MM.1S (cell line): ENCODE measurements around the gene LPIN1.

Source experiments
- DNase-seq: peaks from one replicate; pipeline ENCODE4 v3.0.0-alpha.2; 2015
- H2AFZ ChIP-seq: fragments of 300-600 bp; sonication (generic); 2 replicates; pipeline ENCODE4 v1.6.0; 2016; ENCODE audit warnings: antibody characterized with exemption, low read length
- H3F3A ChIP-seq: fragments of 300-600 bp; sonication (generic); 2 replicates; pipeline ENCODE4 v1.6.1; 2016; ENCODE audit warnings: mild to moderate bottlenecking, antibody characterized with exemption, low read length, moderate library complexity, mixed read lengths; ENCODE audit not compliant: insufficient read depth
- H3K27ac ChIP-seq: fragments of 300-600 bp; sonication (generic); 2 replicates; pipeline ENCODE4 v1.5.1; 2016; ENCODE audit warnings: mild to moderate bottlenecking, low read length
- H3K27me3 ChIP-seq: fragments of 300-600 bp; sonication (generic); replicated peaks from 2 replicates; pipeline ENCODE4 v1.6.0; 2016; ENCODE audit warnings: low read length; ENCODE audit not compliant: insufficient read depth
- H3K36me3 ChIP-seq: fragments of 300-600 bp; sonication (generic); replicated peaks from 2 replicates; pipeline ENCODE4 v1.6.1; 2016; ENCODE audit warnings: mild to moderate bottlenecking, low read length, mixed read lengths; ENCODE audit not compliant: insufficient read depth
- H3K4me1 ChIP-seq: fragments of 300-600 bp; sonication (generic); 2 replicates; pipeline ENCODE4 v1.6.1; 2016; ENCODE audit warnings: low read length, mixed read lengths
- H3K4me2 ChIP-seq: fragments of 300-600 bp; sonication (generic); 2 replicates; pipeline ENCODE4 v1.6.0; 2016; ENCODE audit warnings: low read depth, low read length
- H3K4me3 ChIP-seq: fragments of 300-600 bp; sonication (generic); 2 replicates; pipeline ENCODE4 v1.5.1; 2016; ENCODE audit warnings: low read length, mixed read lengths
- H3K79me2 ChIP-seq: fragments of 300-600 bp; sonication (generic); 2 replicates; pipeline ENCODE4 v1.6.1; 2016; ENCODE audit warnings: mixed run types, low read length, mixed read lengths
- H3K9ac ChIP-seq: fragments of 300-600 bp; sonication (generic); 2 replicates; pipeline ENCODE4 v1.6.1; 2016; ENCODE audit warnings: low read length, mixed read lengths
- H3K9me2 ChIP-seq: fragments of 300-600 bp; sonication (generic); replicated peaks from 2 replicates; pipeline ENCODE4 v1.6.1; 2016; ENCODE audit warnings: mild to moderate bottlenecking, low read length, mixed read lengths; ENCODE audit not compliant: insufficient read depth
- H3K9me3 ChIP-seq: fragments of 300-600 bp; sonication (generic); replicated peaks from 2 replicates; pipeline ENCODE4 v1.6.1; 2016; ENCODE audit warnings: mild to moderate bottlenecking, low read length, mixed read lengths; ENCODE audit not compliant: insufficient read depth
- H4K20me1 ChIP-seq: fragments of 300-600 bp; sonication (generic); 2 replicates; pipeline ENCODE4 v1.6.1; 2016; ENCODE audit warnings: mild to moderate bottlenecking, low read length, moderate library complexity, mixed read lengths; ENCODE audit not compliant: insufficient read depth
- EZH2 ChIP-seq: fragments of 300-600 bp; sonication (generic); optimal IDR thresholded peaks from 2 replicates; pipeline ENCODE3; 2017; ENCODE audit warnings: low read depth, mild to moderate bottlenecking, antibody characterized with exemption, low read length, mixed read lengths
- EZH2phosphoT487 ChIP-seq: fragments of 300-600 bp; sonication (generic); IDR thresholded peaks from 2 replicates; pipeline ENCODE4 v1.6.1; 2018; ENCODE audit warnings: antibody characterized with exemption, low read length
- TF ChIP-seq, protein P1 (sequence below): fragments of 300-600 bp; sonication (generic); IDR thresholded peaks from 2 replicates; pipeline ENCODE4 v1.5.1; 2016; ENCODE audit warnings: antibody characterized with exemption, low read length, mixed read lengths

The LPIN1 gene

GRCh38 chr2:11796190-11797171, 50.0 kb downstream of the LPIN1 start:
- no peaks in the 10 kb centered on the region for H3K9me3 ChIP-seq
- no peak overlapping the region for H3K4me3 ChIP-seq
- TF ChIP-seq, protein P1, sequence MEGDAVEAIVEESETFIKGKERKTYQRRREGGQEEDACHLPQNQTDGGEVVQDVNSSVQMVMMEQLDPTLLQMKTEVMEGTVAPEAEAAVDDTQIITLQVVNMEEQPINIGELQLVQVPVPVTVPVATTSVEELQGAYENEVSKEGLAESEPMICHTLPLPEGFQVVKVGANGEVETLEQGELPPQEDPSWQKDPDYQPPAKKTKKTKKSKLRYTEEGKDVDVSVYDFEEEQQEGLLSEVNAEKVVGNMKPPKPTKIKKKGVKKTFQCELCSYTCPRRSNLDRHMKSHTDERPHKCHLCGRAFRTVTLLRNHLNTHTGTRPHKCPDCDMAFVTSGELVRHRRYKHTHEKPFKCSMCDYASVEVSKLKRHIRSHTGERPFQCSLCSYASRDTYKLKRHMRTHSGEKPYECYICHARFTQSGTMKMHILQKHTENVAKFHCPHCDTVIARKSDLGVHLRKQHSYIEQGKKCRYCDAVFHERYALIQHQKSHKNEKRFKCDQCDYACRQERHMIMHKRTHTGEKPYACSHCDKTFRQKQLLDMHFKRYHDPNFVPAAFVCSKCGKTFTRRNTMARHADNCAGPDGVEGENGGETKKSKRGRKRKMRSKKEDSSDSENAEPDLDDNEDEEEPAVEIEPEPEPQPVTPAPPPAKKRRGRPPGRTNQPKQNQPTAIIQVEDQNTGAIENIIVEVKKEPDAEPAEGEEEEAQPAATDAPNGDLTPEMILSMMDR: no peak
- TF ChIP-seq EZH2phosphoT487 (no peak), EZH2 (no peak)
- H4K20me1 ChIP-seq: 0 out of 2 replicates have a peak, but pooled peaks cover 5% of the 10 kb centered on the region
- H3K27me3 ChIP-seq: no peaks in the 10 kb centered on the region
- H2AFZ ChIP-seq: no peak overlapping the region
- H3K9me2 ChIP-seq: no peaks in the 10 kb centered on the region
- peaks cover 65% of the 10 kb centered on the region for H3K79me2 ChIP-seq
- no peak overlapping the region for H3K27ac ChIP-seq
- H3K4me1 ChIP-seq: no peaks in the 10 kb centered on the region
- H3K4me2 ChIP-seq: no peak overlapping the region
- peaks cover 43% of the 10 kb centered on the region for H3K36me3 ChIP-seq
- no peak overlapping the region for H3K9ac ChIP-seq
- no peaks in the 10 kb centered on the region for H3F3A ChIP-seq
- DNase-seq: no peak

DNA sequence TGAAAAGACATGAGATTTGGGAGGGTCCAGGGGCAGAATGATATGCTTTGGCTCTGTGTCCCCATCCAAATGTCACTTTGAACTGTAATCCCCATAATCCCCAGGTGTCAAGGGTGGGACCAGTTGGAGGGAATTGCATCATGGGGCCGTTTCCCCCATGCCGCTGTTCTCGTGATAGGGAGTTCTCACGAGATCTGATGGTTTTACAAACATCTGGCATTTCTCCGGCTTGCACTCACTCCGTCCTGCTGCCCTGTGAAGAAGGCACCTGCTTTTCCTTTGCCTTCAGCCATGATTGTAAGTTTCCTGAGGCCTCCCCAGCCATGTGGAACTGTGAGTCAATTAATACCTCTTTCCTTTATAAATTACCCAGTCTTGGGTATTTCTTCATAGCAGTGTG, 51.4 kb downstream of the LPIN1 start:
- H3K4me2 ChIP-seq: no peak overlapping the region
- H3K79me2 ChIP-seq: peaks cover 60% of the 10 kb centered on the region
- H3K27ac ChIP-seq: no peak overlapping the region
- peaks cover 49% of the 10 kb centered on the region for H3K36me3 ChIP-seq
- no peaks in the 10 kb centered on the region for H3K4me1 ChIP-seq
- H2AFZ ChIP-seq: no peak overlapping the region
- no peaks in the 10 kb centered on the region for H3F3A ChIP-seq
- no peak overlapping the region for H3K4me3 ChIP-seq
- no peak for TF ChIP-seq EZH2
- TF ChIP-seq EZH2phosphoT487: no peak
- TF ChIP-seq, protein P1: no peak
- 0 out of 2 replicates have a peak, but pooled peaks cover 5% of the 10 kb centered on the region for H4K20me1 ChIP-seq
- H3K9me3 ChIP-seq: no peaks in the 10 kb centered on the region
- DNase-seq: no peak
- no peaks in the 10 kb centered on the region for H3K27me3 ChIP-seq
- no peaks in the 10 kb centered on the region for H3K9me2 ChIP-seq
- no peak overlapping the region for H3K9ac ChIP-seq

- no peaks in the 10 kb centered on the region for H3K4me1 ChIP-seq
- no peak overlapping the region for H2AFZ ChIP-seq
- H4K20me1 ChIP-seq: 0 out of 2 replicates have a peak, but pooled peaks cover 5% of the 10 kb centered on the region
- H3K36me3 ChIP-seq: peaks cover 46% of the 10 kb centered on the region
- H3K9me2 ChIP-seq: no peaks in the 10 kb centered on the region
- H3K9me3 ChIP-seq: no peaks in the 10 kb centered on the region
- no peak overlapping the region for H3K9ac ChIP-seq
- H3K79me2 ChIP-seq: peaks cover 60% of the 10 kb centered on the region
- H3K4me2 ChIP-seq: no peak overlapping the region
- H3K27me3 ChIP-seq: no peaks in the 10 kb centered on the region
- H3K4me3 ChIP-seq: no peak overlapping the region
- DNase-seq: no peak
- TF ChIP-seq, protein P1: no peak
- TF ChIP-seq EZH2: no peak
- no peak for TF ChIP-seq EZH2phosphoT487
- H3K27ac ChIP-seq: no peak overlapping the region
- no peaks in the 10 kb centered on the region for H3F3A ChIP-seq
These were observed 52.4 kb downstream of the LPIN1 start for GRCh38 chr2:11798701-11799435.
